ENCODE results near the gene ADAMTSL4.

ADAMTSL4 gene

GRCh38 chr1:150516616-150517015, 32.6 kb upstream of the ADAMTSL4 start:
- peak; percentile 41 for TF ChIP-seq CTCF (IDR thresholded peaks at IDR 0.05; ENCODE audit: extremely low read depth, insufficient read depth, missing control alignments)
- DNase-seq (ENCODE audit: low spot score): peak; percentile 48
- in situ Hi-C loops (cut with MboI; ENCODE audit: low pct_unique_long_range_greater_than_20kb, low sequenced_read_pairs, unreplicated experiment): no loop called here

GRCh38 chr1:150521196-150521968, 27.8 kb upstream of the ADAMTSL4 start:
- TF ChIP-seq CTCF (IDR thresholded peaks at IDR 0.05; ENCODE audit: extremely low read depth, insufficient read depth, missing control alignments): no peak
- no peak for DNase-seq (ENCODE audit: low spot score)
- in situ Hi-C loops (cut with MboI; ENCODE audit: low pct_unique_long_range_greater_than_20kb, low sequenced_read_pairs, unreplicated experiment): no loop called here

- no peak for DNase-seq (ENCODE audit: low spot score)
- in situ Hi-C loops (cut with MboI; ENCODE audit: low pct_unique_long_range_greater_than_20kb, low sequenced_read_pairs, unreplicated experiment): loop anchor here (25.0 kb wide), 1 partner anchor 263 kb away; the partner anchor contains the start of genes APH1A, C1orf54 and CA14
- no peak for TF ChIP-seq CTCF (IDR thresholded peaks at IDR 0.05; ENCODE audit: extremely low read depth, insufficient read depth, missing control alignments)
These were observed 23.9 kb upstream of the ADAMTSL4 start for GRCh38 chr1:150525348-150525747.

- no peak for TF ChIP-seq CTCF (IDR thresholded peaks at IDR 0.05; ENCODE audit: extremely low read depth, insufficient read depth, missing control alignments)
- DNase-seq (ENCODE audit: low spot score): no peak
- in situ Hi-C loops (cut with MboI; ENCODE audit: low pct_unique_long_range_greater_than_20kb, low sequenced_read_pairs, unreplicated experiment): loop anchor here (25.0 kb wide), 1 partner anchor 266 kb away; the partner anchor contains the start of genes APH1A, C1orf54 and CA14
These were observed 21.0 kb upstream of the ADAMTSL4 start for GRCh38 chr1:150528196-150528595.

- TF ChIP-seq CTCF (IDR thresholded peaks at IDR 0.05; ENCODE audit: extremely low read depth, insufficient read depth, missing control alignments): no peak
- in situ Hi-C loops (cut with MboI; ENCODE audit: low pct_unique_long_range_greater_than_20kb, low sequenced_read_pairs, unreplicated experiment): loop anchor here (25.0 kb wide), 1 partner anchor 267 kb away; the partner anchor contains the start of genes APH1A, C1orf54 and CA14
- DNase-seq (ENCODE audit: low spot score): no peak
These were observed 20.2 kb upstream of the ADAMTSL4 start for GRCh38 chr1:150529017-150529416.

GRCh38 chr1:150530491-150531159, 18.6 kb upstream of the ADAMTSL4 start:
- no peak for DNase-seq (ENCODE audit: low spot score)
- TF ChIP-seq CTCF (IDR thresholded peaks at IDR 0.05; ENCODE audit: extremely low read depth, insufficient read depth, missing control alignments): no peak
- in situ Hi-C loops (cut with MboI; ENCODE audit: low pct_unique_long_range_greater_than_20kb, low sequenced_read_pairs, unreplicated experiment): loop anchor here (10.0 to 25.0 kb wide), 2 partner anchors 66 to 268 kb away; partner anchors contain the start of genes APH1A, C1orf54 and CA14

All from GM13977 (cell line).